Measurements from ENCODE around the gene SAMD15.

GRCh38 chr14:77337880-77338279 lies 39.3 kb upstream of the SAMD15 start:
- TF ChIP-seq CTCF (IDR thresholded peaks at IDR 0.05): no peak
- no peak for TF ChIP-seq POLR2AphosphoS5 (IDR thresholded peaks at IDR 0.05)

Data from sigmoid colon (tissue), 4 donors.